Endometrial microvascular endothelial cells (primary cell): Measurements from ENCODE around the gene MYL3. TPM values are rescaled to one million over a fixed set of nuclear protein-coding genes. Genes with fewer than 3 reads are reported as not detected.

Source experiments
- in situ Hi-C: cut with HindIII; loops from 2 replicates; pipeline ENCODE4 v1.10.0; 2017; ENCODE audit warnings: low sequenced_read_pairs, low pct_unique_long_range_greater_than_20kb; ENCODE audit errors: inconsistent ontology term
- total RNA-seq: library from RNA; depleted of rRNA; stranded (reverse); fragments of >200 nt; gene quantifications from one replicate; pipeline ENCODE4 v1.2.3, GENCODE V29; 2015; ENCODE audit errors: inconsistent ontology term

Gene MYL3
- total RNA-seq, 1 donor from 2014 or later, result not detected

DNA sequence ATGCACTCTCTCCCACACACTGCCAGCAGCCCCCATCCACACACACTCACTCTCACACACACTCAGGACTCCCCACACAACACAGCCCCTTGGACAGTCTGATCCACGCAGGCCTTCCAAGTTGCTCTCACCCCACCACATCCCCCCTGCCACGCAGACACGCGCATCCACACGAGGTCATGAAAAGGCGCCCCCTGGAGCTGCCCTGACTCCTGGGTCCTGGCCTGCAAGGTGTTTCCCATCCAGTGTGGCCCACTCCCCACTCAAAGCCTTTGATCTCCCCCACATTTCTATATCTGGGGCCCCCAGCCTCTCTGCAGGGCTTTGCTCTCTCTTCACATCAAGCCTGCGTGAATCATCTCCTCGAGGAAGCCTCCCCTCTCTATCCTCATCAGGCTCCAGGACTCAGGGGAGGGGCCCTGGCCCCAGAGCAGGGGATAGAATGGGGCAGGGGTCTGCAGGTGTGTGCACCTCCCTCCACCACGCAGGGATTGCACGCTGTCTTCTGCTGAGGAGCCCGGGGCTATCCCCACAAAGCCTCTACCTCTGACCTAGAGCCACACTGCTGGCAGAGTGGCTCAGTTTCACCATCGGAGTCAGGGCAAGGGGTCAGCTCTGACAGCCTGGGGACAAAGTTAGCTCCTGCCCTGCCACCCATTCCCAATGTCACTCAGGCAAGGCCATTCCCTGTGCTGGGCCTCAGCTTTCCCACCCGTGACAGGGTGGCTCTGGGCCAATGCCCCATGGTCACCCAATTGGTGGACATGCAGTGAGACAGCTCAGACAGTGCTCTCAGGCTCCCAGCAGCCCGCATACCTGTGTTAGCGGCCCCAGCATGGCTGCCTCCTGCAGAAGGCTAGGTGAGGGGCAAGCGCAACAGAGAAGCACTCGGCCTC, 6.4 kb downstream of the MYL3 start:
- in situ Hi-C loops, result no loop called here

DNA sequence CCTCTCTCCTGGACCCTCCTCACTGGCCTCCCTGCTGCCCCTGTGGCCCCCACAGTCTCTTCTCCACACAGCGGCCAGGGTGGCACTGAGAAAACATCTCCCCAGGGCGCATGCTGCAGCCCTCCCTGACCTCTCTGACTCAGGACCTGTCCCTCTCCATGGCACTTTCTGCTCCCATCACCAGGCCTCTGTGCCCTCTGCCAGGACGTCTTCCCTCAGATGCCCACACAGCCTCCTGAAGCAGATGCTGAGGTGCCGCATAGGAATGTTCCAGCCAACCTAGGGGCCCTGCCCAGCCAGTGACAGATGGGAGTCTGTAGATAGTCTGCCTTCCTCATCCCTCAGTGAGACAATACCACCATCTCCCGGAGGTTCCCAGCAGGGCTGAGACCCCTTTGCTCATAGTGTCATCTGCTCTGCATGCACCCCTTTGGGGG, 8.7 kb downstream of the MYL3 start:
- in situ Hi-C loops, result no loop called here

DNA sequence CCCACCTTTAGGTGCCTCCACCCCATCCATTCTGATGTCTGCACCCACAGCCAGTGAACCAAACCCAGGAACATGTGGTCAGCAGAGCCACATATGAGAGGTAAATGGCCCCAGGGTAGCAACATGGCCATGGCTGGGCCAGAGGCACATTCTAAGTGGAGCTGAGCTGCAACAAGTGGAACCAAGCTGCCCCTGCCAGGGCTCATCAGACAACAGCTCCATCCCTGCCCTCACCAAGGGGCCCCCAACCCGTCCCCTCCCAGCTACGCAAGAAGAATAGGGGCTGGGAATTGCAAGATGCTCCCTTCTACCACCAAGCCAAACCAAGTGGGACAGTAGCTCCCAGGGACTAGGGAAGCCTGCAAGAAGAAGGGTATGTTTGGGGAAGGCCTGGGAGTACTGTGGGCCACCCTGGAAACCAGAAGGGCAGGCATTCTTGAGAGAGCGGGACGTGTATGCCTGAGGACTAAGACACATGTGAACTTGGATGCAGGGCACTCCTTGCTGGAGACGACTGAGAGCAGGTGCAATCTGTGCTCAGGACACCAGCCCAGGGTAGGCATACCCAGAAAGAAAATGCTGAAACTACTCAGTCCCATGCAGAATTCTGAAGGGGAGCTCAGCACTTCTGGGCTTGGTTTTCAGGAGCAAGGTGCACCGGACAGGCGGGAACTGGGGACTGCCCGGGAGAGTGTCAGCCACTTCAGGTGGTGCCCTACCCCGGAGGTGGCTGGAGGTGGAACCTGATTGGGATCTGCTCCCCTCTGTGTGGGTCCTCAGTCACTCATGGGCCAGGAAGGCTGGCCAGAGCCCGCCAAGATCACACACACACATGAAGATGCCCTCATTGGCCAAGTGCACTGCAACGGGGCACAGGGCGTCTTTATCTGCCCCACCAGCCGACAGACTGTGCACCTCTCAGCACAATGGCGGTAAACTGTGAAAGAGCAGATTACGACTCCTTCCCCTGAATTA, 9.5 kb downstream of the MYL3 start:
- in situ Hi-C loops, result no loop called here

DNA sequence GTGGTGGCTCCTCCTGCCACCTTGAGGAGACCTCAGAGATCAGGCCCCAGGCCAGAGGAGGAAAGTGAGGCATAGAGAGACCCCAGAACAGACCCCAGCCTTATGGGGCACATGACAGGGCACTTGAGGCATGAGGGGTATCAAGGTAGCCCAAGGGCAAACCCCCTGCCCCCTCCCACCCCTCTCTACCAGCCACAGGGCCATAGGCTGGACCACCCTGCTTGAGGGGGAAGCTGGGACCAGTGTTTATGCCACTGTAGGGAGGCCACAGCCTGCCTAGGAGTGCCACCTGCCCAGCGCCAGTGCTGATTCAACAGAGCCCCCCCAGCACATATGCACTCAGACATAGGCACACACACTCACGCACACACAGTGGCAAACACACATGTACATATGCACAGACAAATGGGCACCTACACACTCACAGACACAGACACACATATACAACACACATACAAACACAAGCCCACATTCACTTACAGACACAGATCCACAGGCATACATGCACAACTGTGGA, 10.3 kb downstream of the MYL3 start:
- in situ Hi-C loops, result no loop called here

DNA sequence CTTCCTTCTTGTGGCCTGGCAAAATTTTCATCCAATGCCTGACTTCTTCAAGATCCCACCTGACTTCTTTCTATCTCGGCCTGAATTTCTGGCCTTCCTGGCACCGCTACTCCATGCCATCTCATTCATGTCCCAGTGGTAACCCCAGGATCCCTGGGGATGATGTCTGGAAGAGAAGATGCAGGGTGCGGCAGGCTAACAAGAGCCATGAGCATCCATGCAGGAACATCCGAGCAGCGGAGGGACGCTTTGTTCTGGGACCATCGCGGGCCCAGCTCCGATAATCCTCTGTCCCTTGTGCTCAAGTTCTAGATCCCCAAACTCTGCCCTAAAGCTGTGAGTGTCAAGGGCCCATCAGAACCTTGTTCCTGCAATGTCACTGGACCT, 10.9 kb downstream of the MYL3 start:
- in situ Hi-C loops, result no loop called here

DNA sequence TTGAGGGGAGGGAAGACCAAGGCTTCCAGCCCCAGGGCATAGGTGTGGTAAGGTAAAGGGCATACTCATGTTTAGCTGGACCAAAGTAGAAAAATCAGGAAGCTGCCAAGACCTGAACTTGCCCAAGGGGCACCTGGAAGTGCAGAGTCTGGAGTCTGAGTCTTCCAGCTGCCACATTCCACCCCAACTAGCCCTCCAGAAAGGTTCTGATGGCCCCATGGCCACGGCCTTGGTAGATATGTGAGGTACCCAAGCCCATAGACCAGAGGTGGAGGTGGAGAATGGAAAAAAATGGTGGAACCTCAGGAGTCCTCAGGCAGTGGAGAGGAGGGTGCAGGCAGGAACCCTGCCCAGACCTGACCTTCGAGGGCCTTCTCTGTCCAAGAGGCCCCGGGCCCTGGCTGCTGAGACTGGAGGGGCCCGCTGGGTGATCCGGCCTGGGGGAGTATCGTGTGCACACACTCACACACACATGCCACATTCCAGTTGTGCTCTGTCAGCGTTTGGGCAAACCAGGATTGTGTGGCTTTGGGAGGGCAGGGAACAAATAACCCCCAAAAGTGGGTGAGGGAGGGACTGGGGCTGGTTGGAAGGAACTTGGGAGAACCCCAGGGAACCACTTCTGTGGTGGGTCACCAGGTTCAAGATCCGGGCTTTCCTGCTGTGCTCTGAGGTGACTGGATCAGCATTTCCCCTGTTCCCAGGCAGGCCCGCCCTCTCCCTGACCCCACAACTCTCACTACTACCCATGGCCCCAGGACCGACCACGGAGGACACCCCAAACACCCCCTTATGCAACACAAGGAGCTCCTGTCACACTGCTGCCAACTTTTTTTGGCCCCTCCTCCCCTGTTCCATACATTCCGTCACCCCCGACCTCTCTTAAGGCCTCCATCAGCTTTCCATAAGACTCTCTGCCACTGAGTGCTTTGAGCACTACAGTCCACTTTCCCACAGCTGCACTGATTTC, 11.6 kb downstream of the MYL3 start:
- in situ Hi-C loops, result no loop called here

DNA sequence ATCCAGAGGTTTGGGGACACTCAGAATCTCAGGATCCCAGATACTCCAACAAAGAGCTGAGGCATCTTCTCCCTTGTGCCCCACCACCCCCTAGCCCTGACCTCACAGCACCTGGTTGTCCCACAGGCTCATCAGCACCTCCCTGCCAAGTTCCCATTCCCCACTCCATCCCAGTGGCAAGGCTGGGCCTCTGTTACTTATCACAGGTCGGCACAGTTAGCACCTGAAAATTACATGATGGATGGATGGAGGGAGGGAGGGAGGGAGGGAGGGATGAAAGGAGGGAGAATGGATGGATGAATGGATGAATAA, 12.8 kb downstream of the MYL3 start:
- in situ Hi-C loops, result no loop called here

DNA sequence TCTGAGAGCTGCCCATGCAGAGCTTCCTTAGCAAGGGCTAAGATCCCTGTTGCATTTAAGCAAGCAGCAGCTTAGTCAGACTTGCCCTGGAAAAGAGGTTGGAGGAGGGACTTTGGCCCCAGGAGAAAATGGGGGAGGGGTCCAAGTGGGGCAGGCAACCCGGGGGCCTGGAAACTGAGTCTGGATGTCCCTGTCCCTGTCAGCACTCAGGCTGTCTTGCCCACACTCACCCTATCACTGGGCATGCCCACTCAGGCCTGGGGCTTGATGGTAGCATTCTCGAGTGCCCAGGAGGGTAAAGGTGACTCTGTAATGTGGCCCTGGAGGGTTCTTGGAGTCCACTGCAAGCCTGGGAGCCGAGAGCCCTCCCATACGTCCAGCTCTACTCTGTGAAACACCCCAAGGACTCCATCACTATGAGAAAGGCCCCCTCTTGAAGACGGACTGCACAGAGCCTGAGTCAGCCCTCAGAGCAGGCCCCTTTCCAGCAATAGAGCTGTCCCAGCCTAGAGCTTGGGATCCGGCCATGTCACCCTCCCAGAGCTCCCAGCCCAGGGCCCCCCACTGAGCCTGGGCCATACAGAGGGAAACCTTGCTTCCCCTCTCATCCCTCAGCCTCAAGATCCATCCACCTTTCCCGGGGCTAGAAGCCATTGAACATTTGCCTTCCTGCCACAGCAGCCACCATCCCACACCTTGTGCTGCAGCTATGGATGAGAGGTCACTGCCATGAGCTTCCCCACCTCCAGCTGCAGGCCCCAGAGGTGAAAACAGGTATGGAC, 13.4 kb downstream of the MYL3 start:
- in situ Hi-C loops, result no loop called here

DNA sequence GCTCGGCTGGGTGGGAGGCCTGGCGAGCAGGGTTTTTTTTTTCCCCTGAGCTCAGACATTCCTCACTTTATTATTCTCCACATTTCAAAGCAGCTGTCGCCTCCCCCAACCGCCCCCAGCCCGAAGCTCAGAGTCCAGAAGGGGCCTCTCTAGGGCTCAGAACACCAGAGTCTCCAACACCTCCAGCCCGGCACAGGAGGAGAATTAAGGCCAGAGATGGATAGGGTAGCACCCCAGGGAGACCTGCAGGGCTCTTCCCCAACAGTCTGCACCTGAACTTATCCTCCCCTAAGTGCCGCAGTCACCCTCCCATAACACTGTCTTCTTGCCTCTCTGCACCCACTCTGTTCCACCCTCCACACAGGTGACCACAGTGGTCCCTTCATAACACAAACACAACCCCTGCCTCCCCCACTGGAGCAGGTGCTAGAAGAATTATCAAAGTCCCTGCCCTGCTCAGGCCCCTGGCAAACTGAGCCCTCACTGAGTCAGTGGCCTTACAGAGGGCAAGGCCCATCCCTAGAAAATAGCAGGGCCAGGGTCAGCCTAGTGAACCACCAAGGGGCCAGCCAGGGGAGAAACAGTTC, 14.1 kb downstream of the MYL3 start:
- in situ Hi-C loops, result no loop called here

DNA sequence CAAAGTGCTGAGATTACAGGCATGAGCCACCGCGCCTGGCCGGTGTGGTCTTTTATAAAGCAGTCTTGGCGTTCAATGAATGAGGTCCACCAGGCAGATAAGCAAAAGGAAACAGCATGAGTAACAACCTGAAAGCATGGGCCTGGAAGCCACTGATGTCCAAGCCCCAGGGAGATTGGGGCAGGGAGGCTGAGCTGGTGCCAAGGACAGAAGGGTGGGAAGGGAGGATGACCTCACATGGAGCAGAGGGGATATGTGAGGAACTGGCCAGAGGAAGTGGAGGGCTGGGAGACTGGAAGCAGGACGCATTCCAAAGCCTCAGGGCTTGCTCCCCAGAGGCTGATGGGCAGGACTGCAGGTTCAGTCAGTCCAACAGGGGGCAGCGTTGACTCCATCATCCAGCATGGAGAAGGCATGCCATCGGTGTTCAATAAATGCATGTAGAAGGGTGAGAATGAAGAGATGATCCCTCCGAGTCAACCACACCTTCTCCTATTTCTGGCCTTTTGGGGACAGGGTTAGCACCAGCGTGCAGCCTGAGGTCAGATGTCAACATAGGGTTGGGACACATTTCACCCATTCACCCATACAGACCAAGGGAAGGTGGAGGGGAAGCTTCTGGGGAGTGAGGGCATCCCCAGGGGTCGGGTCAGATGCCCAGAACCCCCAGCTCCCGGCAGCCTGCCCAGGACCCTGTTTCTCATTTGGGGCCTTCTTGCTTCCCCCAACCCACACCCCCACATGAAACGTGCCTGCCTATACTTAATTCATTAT, 14.8 kb downstream of the MYL3 start:
- in situ Hi-C loops, result no loop called here

DNA sequence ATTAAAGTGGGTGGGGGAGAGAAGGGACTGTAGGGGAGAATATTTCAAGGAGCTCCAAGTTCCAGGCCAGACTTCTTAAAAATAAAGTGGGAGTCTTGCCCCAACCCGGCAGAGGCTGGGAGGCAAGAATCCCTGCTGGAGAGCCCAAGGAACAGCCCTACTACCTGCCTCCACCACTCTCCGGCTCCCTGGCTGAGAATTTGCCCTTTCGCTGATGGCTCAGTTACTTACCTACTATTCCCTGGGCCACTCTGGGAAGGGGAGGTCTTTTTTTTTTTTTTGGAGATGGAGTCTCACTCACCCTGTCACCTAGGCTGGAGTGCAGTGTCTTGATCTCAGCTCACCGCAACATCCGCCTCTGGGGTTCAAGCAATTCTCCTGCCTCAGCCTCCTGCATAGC, 15.5 kb downstream of the MYL3 start:
- in situ Hi-C loops, result no loop called here

DNA sequence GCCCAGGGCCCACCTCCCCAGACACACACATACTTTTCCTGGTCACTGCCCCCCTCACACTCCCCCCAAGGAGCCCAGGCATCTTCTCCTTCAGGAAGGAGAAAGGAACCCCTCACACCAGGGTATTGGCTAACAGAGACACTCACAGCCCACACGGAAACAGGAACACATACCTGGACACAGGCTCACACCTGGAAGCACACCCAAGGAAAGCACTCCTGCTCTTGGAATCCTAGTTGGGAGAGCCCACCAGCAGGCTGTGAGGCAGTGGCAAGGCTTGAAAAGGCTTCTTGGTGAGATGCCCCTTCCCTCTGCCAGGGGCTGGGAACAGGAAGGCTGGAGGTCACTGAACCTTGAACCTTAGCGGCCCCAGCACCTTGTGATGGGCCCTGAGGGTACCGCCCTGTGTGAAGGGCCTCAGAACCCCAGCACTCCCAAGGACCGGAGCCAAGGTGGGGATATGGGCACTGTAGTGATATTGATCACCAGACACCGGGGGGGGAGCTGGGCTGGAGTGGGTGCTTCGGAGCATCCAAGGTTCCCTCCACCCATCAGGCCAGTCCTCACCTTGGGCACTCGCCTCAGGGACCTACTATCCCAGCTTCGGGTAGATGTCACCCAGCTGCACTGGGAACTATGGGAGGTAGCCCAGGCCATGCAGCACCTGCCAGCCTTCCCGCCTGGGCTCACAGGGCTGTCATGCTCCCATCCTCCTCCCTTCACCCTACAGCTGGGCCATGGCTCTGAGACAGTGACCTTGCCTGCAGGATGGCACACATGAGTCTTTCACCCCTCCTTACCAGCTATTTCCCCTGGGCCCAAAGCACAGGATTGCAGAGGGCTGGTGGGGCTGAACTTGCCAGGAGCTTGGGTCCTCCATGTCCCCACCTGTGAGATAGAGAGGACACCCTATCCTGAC, 16.4 kb downstream of the MYL3 start:
- in situ Hi-C loops, result no loop called here

DNA sequence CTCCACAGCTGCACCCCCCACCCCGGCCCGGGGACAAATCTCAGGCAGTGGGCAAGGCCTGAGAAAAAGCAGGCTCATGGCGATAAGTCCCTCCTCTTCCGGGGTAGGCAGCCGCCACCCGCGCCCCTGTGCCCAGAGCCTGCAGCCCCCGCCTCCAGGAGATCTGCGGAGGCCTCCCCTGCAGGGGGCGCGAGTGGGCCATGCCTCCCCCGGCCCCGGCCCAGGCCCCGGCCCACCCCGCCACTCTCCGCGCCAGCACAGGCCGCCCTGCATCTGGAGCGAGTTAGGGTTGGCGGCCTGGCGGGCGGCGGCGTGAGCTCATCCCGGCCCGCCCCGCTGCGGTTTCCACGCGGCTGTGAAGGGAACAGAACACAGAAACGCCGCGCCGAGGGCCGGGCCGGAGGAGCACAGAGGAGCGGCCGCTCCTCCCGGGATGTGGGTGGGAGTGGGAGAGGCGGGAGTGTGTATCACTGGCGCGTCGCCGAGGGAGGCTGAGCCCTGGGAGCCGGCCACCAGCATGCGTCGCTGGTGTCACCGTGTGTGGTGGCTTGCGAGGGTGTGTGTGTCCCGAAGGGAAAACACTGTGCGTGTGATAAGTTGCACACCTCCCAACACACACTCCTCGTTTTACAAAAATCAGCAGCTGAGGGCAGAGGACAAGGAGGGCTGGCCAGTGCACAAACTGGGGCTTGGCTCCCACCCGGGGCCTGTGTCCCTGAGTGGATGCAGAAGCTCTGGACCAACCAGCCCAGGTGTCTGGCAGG, 17.2 kb downstream of the MYL3 start:
- in situ Hi-C loops, result no loop called here

DNA sequence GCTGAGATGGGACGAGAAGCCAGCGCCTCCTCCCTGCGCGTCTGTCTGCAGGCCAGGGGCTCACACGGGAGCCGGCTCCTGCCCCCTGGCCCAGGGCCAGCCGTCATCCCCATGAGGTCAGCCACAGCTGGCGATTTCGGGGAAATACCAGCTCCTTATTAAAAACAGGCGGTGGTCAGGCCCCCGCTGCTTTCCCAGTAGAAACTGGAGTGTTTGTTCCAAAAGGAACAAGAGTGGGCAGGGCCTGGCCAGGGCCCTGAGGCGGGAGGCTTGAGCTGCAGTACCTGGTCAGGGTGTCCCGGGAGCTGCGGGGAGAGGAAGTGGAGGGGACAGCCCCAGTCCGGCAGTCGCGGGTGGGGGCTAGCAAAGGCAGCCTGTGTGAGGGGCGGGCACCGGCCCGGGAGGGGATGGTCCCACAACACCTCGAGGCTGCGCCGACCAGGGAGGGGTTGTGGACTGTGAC, 17.8 kb downstream of the MYL3 start:
- in situ Hi-C loops, result no loop called here

DNA sequence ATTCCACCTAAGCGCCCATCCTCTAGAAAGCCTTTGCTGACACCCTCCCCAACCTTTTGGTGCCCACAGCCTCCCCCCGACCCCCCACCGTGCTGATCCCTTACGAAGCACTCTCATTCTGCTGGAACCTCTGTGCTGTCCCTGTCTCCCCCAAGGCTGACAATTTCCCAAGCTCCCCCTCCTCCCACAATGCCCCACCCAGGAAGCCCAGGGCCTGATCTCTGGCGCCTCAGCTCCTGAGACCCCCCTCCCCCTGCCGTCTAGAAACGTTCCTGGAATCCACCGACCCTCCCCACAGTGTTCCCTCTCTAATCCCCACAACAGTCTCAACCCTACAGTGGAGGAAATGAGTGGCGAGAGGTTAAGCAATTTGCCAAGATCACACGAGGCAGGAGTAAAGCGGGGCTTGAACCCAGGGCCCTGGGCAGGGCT, 18.3 kb downstream of the MYL3 start:
- in situ Hi-C loops, result no loop called here
